ENCODE data around the gene OXA1L.
"Not testable (repeated sequence)": the region's sequence is repeated elsewhere in the genome, so short reads cannot be mapped to it uniquely, and the experiment has no call there.

The OXA1L gene

DNA sequence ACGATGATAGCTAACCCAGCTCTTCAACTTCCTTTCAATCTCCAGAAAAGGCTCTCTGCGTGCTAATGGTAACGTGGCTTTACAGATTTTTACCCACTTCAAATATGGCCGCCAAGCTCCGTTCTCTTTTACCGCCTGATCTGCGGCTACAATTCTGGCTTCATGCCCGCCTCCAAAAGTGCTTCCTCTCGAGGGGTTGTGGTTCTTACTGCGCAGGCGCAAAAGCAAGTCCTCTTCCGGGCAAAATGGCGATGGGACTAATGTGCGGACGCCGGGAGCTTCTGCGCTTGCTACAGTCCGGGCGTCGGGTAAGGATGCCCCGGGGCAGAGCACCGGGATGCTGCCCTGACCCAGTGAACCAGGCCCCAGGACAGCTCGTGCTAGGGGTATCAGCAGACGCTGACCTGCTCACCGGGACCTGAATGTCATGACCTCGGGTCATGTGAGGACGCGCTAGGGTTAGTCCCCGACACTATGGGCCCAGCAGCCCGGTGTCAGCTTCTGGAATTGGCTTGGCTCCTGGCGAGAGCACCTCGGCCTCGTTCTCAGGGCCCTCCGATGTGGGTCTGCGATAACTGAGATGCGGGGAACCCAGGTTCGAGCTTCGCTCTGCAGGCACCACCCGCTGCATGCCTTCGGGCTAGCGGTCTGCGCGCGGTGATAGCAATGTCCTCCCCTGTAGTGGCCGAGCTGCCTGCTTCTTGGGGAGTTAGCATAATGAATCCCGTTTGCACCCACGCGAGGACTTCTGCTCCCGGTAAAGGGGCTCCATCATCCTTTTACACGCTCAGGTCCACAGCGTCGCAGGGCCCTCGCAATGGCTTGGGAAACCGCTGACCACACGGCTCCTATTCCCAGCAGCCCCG is at the start of gene OXA1L:
OXA1L (plus strand) TSS at position 232 of the 866 bp plus-strand sequence; CDS start at position 246, 14 bp downstream.
- DNase-seq = peak; percentile 96

DNA sequence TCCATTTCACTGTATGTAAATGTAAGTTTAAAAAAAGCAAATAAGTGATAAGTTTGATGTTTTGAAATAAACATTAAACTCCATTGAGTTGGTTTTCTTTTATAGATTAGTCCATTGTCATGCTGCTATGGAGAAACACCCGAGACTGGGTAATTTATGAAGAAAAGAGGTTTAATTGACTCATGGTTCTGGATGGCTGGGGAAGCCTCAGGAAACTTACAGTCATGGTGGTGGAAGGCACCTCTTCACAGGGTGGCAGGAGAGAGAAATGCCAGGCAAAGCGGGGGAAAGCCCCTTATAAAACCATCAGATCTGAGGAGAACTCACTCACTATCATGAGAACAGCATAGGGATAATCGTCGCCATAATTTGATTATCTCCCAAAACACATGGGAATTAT is 48.4 kb upstream of the OXA1L start:
- DNase-seq = no peak

DNA sequence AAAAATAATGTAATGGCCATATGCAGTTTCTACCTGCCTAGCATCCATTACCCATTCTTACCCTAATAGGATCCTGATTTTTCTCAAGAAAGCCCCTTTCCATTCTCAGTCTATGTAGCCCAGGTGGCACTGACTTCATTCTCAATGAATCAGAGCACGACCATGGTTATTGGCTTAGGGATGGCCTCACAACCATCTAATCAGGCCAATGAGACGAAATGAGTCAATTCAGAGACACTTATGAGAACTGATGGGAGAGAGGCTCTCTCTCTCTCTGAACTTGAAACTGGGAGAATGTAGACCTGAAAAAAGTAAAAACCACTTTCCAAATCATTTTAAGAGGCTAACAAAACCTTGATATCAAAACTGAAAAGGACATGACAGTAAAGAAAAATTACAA is 45.3 kb upstream of the OXA1L start:
- no peak for DNase-seq

DNA sequence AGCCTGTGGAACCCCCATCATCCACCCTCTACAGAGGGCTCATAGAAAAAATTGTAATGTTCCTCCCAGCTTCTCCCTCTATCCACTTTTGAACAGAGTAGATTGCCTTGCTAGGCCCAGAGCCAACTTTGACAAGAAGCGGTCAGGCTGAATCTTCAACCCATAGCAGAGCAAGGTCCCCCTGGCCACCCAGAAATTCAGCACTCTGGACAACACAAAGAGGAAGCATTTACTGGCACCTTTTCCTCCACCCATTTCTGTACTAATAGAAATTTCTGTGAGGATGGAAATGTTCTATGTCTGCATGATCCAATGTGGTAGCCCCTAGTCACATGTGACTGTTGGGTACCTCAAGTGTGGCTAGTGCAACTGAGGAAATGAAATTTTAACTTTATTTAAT is 42.7 kb upstream of the OXA1L start:
- DNase-seq = no peak

DNA sequence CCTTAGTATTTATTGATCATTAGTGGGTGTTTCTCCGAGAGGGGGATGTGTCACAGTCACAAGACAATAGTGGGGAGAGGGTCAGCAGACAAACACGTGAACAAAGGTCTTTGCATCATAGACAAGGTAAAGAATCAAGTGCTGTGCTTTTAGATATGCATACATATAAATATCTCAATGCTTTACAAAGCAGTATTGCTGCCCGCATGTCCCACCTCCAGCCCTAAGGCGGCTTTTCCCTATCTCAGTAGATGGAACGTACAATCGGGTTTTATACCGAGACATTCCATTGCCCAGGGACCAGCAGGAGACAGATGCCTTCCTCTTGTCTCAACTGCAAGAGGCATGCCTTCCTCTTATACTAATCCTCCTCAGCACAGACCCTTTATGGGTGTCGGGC is 41.6 kb upstream of the OXA1L start:
- not testable (repeated sequence) for DNase-seq

DNA sequence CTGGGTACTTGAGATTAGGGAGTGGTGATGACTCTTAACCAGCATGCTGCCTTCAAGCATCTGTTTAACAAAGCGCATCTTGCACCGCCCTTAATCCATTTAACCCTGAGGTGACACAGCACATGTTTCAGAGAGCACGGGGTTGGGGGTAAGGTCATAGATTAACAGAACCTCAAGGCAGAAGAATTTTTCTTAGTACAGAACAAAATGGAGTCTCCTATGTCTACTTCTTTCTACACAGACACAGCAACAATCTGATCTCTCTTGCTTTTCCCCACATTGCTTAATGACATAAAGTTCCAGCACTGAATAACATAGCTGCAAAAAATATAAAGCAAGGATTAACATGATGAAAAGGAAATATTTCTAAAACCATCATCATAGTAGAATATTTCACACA is 41.1 kb upstream of the OXA1L start:
- not testable (repeated sequence) for DNase-seq

DNA sequence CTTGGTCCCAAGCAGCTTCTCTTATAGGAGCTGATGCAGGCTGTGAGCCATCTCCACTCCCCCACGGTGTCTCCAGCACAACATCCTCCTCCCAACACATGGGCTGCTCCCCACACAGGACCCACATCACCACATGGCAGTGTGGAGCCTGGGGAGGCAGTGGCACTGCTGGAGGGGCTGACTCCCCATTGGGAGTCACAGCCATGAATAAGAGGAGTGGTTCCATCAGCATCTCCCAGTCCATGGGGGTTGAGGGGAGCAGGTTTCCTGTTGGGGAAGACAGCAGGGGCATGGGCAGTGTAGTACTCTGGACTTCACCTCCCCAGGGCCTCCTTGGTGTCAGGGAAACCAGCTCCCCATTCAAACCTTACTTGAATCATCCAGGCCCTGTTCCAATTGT is 40.5 kb upstream of the OXA1L start:
- no peak for DNase-seq

DNA sequence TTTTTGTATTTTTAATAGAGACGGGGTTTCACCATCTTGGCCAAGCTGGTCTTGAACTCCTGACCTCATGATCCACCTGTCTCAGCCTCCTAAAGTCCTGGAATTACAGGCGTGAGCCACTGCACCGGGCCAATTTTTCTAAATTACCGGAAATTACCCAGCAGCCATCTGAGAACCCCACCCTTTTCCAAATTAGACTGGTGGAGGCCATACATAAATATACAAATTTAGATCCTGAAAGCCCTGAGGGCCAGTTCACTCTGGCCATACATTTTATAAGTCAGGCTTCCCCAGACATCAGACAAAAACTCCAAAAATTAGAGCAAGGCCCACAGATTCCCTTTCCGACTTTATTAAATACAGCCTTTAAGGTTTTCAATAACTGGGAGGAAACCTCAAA is 34.4 kb upstream of the OXA1L start:
- DNase-seq = not testable (repeated sequence)

DNA sequence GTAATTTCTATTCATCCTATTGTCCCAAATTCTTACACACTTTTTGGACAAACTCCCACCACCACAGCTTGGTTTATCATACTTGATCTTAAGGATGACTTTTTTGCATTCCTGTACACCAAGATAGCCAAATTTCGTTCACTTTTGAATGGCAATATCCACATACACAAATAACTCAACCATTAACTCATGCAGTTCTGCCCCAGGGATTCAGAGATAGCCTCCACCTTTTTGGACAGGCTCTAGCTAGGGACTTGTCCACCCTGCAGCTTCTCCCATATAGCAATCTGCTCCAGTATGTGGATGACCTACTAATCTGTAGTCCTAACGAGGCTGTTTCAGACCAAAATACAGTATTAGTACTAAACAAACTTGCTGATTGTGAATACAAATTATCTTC is 32.7 kb upstream of the OXA1L start:
- no peak for DNase-seq

DNA sequence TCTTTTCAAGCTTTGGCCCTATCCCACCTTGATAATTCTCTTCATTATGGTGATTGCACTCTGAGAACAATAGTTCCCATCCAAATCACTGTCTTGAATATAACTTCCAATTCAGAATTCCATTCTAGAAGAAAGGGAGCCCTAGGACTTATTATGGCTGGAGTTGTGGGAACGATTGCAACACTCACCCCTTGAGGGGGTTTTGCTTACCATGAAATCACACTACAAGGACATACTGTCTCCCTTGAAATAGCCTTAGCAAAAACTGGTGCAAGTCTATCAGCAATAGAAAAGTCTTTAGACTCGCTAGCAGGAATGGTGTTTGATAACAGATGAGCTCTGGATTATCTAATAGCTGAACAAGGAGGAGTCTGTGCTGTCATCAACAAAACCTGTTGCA is 31.4 kb upstream of the OXA1L start:
- no peak for DNase-seq

DNA sequence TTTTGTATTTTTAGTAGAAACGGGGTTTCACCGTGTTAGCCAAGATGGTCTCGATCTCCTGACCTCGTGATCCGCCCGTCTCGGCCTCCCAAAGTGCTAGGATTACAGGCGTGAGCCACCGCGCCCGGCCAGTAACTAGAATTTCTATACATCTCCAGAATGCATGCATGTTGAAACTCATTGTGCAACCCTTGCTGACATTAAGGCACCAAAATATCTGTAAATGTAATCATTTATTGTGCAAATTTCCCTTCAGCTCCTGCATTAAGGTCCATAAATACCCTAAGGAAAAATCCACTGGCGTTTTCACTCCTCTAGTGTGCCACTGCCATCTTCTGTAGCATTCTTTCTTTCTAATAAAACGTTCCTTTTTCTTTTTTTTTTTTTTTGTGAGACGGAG is 30.1 kb upstream of the OXA1L start:
- DNase-seq = not testable (repeated sequence)

DNA sequence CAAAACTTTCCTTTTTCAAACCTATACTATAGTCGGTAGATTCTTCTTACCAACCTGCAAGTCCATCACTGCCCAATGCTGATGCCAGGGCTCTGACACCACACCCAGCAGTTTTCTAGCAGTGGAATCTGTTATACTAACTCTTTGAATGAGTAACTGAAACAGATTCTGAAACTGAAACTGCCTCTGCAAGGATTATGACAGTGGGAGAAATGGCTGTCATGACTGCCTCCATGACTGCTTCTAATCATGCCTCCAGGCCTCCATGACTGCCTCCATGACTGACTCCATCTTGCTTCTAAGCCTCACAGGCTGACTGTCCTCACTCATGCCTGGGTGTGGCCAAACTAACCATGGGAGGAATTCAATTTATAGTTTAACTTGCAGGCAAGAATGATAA is 29.4 kb upstream of the OXA1L start:
- no peak for DNase-seq

DNA sequence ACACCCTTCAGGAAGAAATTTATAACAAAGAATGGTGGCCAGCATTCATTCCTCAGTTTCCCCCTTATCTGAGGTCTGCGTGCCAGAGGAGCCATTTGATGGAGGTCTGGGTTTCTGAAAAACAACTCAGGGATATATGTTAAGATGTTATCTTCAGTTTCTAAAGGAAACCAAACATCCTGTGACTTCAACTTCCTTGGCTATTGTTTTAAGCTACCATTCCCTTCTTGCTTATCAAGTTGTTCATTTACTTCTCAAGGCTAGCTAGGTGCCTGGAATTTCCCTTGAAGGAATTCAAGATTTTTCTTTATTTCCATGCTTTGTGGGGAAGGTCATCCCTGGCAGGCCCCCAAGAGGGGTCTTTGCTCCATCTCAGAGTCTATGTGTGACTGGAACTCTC is 27.1 kb upstream of the OXA1L start:
- DNase-seq = no peak

DNA sequence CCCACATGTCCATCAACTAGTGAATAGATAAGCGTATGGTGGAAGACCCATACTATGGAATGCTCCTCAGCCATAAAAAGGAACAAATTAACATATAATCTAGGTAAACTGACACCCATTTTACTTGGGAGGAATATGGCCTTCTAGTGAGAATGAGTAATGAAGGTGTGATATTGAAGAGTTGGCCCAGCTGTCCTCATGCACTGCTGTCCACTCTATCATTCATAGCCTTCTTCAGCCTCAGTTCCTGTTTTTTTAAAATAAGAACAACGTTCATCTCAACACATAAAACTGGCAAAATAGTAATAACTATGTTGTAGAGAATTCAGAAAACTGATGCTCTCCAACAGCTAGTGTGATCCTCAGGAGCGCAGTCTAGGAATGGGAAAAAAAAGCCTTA is 26.5 kb upstream of the OXA1L start:
- DNase-seq = no peak

DNA sequence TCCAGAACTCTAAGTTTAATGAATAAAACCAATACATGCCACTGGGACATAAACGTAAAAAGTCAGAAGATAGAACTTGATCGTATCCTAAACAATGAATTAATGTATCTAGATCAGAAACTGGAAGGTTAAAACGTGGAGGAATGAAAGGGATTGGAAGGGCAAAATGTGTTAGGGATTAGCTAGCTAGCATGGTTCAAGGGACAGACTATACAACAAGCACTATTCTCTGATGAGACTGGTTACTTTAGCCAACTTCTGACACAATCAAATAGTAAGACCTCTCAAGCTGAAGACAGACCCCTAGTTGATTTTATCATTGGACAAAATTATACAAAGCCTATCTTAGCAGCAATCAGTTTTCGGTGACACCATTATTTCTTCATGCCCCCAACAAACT is 18.7 kb upstream of the OXA1L start:
- no peak for DNase-seq

DNA sequence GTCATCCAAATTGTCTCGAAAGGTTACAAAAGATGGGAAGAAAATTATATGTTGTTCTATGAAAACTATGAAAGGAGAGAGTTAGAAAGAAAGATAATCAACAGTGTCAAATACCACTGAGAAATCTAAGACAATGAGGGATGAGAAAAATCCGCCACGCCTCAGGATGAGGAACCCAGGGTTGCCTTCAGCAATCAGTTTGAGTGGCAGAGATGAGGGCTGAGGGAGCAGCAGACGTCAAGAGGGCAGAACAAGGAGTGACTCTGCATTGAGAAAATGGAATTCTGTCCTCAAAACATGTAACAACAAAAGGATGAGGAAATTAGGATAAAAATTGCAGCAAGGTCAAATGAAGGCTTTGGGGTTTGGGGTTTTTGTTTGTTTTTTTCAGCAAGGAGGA is 18.3 kb upstream of the OXA1L start:
- no peak for DNase-seq

DNA sequence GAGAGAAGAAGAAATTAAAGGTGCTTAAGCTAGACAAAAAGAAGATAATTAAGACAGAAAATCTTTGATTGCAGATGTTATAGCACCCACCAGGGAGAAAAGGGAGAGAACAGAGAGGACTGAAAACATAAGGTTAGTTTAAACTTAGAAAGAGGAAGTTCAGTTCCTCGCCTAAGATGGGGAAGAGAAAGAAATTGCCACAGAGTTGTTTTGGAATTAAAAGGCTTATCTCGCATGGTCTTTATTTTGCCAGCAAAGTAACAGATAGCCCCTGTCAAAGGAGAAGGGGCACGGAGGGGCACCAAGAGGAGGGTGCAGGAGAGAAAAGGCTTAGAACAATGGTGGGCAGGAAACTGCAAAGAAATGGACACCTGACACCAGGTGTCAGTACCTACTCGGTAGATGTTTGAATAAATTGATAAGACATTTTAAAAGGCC is 17.8 kb upstream of the OXA1L start:
- DNase-seq = no peak

DNA sequence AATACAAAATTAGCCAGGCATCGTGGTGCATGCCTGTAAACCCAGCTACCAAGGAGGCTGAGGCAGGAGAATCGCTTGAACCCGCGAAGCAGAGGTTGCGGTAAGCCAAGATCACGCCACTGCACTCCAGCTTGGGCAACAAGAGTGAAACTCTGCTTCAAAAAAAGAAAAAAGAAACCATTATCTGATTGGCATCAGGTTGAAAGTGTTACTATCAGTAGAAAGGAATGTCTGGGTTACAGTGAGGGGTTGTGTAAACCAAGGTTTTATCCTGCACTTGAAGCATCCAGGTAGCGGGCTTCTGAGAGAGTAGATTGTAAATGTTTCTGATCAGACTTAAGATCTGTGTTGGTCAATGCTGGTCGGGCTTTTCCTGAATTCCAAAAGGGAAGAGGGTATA is 14.1 kb upstream of the OXA1L start:
- no peak for DNase-seq

DNA sequence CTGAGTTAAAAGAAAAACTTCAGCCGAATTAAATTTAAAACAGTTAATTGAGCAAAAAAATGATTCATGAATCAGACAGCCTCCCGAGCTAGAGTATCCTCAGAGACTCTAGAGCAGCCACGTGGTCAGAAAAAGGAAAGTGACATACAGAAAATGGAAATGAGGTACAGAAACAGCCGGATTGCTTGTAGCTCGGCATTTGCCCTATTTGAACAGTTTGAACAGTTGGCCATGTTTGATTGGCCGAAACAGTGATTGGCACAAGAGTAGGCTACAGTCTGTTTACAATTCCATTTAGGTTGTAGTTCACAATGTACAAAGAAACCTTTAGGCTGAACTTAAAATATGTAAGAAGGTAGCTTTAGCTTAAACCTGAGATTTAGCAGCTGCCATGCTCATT is 12.9 kb upstream of the OXA1L start:
- no peak for DNase-seq

DNA sequence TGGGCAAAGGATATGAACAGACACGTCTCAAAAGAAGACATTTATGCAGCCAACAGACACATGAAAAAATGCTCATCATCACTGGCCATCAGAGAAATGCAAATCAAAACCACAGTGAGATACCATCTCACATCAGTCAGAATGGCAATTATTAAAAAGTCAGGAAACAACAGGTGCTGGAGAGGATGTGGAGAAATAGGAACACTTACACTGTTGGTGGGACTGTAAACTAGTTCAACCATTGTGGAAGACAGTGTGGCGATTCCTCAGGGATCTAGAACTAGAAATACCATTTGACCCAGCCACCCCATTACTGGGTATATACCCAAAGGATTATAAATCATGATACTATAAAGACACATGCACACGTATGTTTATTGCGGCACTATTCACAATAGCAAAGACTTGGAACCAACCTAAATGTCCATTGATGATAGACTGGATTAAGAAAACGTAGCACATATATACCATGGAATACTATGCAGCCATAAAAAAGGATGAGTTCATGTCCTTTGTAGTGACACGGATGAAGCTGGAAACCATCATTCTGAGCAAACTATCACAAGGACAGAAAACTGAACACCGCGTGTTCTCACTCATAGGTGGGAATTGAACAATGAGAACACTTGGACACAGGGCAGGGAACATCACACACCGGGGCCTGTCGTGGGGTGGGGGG is 8.4 kb upstream of the OXA1L start:
- not testable (repeated sequence) for DNase-seq

DNA sequence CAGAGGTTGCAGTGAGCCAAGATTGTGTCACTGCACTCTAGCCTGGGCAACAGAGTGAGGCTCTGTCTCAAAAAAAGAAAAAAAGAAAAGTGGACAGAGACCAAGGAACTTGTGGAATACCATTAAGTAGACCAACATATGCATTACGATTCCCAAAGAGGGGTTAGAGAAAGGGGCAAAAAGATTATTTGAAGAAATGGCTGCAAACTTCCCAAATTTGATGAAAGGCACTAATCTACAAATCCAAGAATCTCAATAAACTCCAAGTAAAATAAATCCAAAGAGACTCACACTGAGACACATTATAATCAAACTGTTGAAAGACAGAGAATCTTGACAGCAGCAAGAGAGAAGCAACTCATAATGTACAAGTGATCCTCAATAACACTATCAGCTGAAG is 4.8 kb upstream of the OXA1L start:
- no peak for DNase-seq

DNA sequence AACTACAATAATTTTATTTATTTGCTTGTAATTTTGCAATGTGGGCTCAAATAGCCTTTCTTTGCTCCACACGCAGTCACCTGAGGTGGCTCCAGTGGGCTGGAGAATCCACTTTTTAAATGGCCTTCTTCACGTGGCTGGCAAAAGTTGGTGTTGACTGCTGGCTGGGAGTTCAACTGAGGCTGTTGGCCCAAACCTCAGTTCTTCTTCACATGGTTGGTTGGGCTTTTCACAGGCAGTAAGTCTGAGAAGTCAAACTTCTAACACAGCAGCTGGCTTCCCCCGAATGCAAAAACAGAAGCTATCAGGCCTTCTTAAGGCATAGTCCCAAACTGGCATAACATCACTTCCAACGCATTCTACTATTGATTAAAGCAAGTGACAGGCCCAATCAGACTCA is 2.1 kb upstream of the OXA1L start:
- no peak for DNase-seq

DNA sequence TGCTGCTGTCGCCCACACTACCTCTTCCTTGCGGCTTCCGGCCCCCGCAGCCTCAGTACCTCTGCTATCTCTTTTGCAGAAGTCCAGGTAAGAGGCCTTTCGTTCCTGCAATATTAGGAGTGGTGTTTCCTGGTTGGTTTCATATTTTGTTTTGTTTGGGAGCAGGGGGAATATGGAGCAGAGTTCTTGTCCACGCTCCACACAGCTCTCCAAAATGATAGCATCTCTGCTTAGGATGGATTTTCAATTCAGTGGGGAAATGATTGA is 768 bp downstream of the OXA1L start:
- DNase-seq = no peak

DNA sequence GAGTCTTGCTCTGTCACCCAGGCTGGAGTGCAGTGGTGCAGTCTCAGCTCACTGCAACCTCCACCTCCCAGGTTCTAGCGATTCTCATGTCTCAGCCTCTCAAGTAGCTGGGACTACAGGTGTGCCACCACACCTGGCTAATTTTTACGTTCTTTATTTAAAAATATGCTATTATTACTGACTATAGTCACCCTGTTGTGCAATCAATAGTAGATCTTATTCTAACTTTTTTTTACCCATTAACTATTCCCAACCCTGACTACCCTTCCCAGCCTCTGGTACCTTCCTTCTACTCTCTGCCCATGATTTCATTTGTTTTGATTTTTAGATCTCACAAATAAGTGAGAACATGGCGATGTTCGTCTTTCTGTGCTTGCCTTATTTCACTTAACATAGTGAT is 2.5 kb downstream of the OXA1L start:
- DNase-seq = no peak

DNA sequence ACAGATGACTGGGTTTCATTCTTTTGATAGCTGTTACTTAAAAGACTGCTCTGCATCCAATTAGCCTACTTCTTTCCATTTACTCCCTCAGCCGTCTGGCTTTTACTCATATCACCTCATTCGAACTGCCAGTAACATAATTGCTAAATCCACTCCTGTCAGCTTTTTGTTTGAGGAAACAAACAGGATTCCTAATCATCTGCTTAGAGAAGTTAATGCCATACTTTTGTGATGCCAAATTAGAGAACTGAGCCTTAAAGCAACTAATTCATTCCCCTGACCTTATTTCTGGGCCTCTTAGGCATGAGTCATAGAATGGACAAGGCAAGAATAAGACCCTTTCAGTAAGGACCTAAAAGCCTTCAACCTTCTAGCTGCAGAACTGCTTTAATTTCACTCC is 2.9 kb downstream of the OXA1L start:
- DNase-seq = no peak

All from midbrain (tissue), 1 donor.